T follicular helper cell (primary cell): ENCODE data around the gene CCL3.
A peak's percentile ranks its signal among the peaks of the same experiment; 100 is the strongest.
"Not testable (repeated sequence)": the region's sequence is repeated elsewhere in the genome, so short reads cannot be mapped to it uniquely, and the experiment has no call there.

Source experiments
- DNase-seq: peaks from one replicate; pipeline ENCODE4 v3.0.0-alpha.2; 2020; ENCODE audit warnings: low read depth

CCL3 gene

GRCh38 chr17:36086791-36087190 is 3.2 kb downstream of the CCL3 start:
- DNase-seq: no peak

- DNase-seq: no peak
Observed at GRCh38 chr17:36085765-36086164, 4.2 kb downstream of the CCL3 start.

DNA sequence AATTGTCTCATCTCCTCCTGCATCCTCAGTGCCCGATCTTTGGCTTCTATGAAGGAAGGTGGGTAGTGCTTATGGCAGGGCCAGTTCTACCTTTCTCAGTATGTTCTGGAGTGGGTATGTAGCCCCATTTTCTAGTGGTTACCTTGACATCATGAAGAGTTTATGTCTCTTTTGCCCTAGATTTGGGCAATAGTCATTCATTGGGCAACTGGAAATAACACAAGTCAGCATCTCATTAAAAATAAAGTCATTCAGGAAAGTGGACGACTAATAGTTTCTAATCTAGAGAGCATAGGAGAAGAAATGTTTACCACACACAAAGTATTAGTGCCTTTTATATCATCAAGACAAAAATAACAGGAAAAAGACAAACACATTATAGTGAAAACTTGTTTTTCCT is 6.3 kb downstream of the CCL3 start:
- DNase-seq: not testable (repeated sequence)

DNA sequence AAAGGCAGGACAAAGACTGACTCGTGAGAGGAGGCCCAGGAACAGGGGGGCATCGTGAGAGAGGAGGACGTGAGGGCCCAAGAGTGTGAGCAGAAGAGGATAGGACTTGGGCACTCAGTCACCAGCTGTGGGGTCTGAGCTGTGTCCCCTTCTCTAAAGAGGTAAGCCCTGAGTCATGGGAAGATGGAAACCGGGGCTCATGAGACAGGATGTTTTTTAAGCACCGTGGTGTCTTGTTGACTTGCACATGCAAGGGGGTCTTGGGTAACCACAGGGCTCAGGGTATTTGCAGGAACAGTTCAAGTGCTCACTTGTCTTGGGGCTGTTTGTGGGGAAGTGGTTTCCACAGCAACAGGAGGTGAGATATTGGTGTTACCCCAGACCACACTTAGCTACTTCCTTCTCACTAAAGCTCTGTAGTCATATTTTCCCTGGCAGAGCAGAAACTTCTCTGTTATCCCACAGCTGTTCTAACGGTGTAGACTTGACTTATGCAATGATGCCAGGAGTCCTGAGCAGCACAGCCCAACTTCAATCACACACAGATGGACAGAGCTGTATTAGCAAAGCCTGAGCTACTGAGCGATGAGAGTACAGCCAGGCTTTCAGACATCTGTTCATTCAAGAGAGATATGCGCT is 7.3 kb downstream of the CCL3 start:
- DNase-seq: not testable (repeated sequence)

- DNase-seq: not testable (repeated sequence)
Observed at GRCh38 chr17:36081681-36082471, 8.1 kb downstream of the CCL3 start.

DNA sequence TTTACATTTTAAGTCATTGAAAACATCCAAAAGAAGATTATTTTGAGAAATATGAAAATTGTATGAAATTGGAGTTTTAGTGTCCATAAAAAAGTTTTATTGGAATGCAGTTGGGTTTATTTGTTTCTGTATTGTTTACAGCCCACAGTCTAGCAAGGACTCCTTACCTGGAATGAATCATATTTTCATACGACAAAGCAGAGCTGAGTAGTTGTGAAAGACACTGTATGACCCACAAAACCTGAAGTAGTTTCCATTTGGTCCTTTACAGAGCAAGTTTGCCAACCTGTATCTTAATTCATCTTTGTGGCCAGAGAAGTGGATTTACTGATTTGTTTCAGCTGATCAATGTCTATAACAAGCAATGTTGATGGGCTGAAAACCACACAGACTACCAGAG is 15.6 kb downstream of the CCL3 start:
- no peak for DNase-seq

DNA sequence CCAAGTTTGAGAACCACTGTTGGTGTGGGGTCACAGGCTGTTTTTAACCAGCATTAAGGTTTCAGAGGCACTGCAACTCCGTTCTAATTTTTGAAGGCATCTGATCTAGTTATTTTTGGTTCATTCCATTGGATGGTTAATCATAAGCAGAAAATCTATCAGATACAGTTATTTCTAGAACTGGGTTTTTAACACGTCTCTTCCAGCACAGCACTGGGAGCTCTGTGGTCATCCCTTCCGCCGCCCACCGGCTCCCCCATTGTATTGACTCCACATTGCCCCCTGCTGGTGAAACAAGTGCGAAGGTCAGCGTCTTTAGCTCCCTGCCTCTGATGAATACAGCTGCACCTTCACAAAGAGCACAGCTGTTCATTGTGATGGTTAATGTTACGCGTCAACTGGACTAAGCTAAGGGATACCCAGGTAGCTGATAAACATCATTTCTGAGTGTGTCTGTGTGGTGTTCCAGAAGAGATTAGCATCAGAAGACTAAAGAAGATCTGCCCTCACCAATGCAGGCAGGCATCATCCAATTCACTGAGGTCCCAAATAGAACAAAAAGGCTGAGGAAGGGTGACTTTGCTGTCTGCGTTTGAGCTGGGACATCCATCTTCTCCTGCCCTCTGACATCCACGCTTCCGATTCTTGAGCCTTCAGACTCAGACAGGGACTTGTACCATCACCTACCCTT is 17.4 kb downstream of the CCL3 start:
- DNase-seq: peak; percentile 10

GRCh38 chr17:36071751-36072150 is 18.2 kb downstream of the CCL3 start:
- no peak for DNase-seq

- no peak for DNase-seq
Observed at GRCh38 chr17:36070427-36070826, 19.5 kb downstream of the CCL3 start.

DNA sequence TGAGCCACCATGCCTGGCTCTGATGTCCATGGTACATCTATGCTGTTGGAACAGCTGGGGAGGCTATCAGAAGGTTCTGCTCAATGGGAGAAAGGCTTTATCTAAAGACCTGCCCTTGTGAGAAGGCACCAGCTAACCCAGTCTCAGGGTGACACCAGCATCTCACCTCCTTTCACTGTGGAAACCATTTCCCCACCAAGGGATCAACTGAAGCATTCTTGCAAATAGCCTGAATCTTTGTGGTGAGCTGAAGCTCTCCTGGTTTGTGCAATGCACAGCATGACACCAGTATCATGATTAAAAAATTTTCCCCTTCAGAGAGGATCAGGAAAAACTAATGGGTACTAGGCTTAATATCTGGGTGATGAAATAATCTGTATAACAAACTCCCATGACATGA is 20.8 kb downstream of the CCL3 start:
- DNase-seq: no peak

DNA sequence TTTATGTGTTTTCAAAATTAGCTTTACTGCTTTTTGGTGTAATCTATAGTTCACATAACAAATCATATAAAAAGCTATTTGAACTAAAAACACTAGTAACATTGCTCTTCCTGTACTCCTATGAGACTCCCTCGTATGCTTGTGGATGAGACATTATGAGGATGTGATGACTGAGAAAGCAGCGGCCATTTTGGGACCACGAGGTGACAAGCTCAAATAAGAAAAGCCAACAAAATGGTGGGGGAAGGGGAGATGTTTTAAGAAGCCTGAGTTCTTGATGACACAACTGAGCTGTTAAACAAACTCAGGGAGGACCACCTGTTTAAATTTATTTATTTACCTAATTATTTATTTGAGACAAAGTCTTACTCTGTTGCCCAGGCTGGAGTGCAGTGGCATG is 21.4 kb downstream of the CCL3 start:
- no peak for DNase-seq

DNA sequence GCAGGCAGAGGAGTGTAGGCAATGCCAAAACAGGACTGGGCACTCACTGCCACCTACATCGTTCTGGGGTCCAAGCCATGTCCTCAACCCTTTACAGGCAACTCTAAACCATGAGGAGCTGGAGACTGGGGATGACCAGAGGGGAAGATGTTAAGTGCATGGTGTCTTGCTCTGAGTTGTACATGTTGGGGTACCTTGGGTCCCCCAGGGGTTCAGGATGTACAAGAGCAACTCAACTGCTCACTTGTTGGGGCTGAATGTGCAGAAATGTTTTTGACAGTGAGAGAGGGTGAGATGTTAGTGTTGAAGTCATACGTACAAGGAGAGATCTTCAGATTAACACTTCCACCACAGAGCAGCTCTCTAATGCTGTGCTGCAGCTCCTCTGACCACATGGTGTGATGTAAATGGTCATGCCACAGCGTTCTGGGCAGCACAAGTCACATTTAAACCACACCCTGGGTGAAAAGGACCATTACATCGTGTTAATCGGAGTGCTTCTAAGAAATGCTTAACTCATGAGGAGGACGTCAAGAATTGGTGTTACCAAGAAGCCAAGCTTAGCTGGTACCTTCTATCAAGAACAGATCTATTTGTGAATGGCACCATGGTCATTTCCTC is 23.5 kb downstream of the CCL3 start:
- DNase-seq: no peak

DNA sequence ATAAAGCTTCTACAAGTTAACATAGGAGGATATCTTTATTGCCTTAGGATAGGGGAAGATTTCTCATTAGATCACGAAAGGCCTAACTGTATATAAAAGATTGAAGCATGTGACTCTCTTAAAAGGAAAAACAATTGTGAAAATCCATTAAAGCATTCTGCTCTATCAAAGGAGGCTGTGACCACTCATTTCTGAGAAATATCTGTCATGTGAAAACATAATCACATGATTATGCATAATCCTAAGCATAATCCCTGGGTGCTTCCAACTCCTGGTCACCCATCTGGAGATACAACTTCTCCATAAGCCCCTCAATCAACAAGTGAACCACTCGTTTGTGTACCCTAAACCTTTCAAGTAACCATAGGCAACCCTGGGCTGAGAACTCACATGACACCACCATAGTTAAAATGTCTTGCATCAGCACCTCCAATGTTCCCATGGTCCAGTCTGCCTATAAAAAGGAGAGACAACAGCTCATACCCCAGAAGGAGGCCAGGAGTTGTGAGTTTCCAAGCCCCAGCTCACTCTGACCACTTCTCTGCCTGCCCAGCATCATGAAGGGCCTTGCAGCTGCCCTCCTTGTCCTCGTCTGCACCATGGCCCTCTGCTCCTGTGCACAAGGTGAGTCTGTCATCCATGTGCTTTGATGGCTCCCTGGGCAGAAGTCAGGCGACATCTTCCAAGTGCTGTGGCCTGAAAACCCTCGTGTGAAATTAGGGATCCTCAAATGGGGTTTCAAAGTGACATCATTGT is 26.0 kb downstream of the CCL3 start, which contains the start of gene CCL18:
Gene CCL18 (plus strand): TSS at position 487 of the 756 bp plus-strand sequence. CDS start 71 bp downstream, at position 558.
- no peak for DNase-seq

DNA sequence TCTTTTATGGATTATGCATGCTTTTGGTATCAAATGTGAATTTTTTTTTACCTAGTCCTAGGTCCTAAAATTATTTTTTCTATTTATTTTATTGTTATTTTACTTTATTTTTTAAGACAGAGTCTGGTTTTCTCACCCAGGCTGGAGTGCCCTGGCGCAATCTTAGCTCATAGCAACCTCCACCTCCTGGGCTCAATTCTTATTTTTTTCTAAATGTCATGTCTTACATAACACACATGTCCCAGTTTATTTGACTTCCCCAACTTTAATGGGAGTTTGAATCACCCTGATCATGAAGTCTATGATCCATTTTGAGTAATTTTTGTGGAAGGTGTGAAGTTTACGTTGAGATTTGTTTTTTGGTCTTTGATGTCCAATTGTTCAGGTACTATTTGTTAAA is 29.1 kb downstream of the CCL3 start:
- DNase-seq: no peak

- no peak for DNase-seq
Observed at GRCh38 chr17:36059406-36059805, 30.5 kb downstream of the CCL3 start.

DNA sequence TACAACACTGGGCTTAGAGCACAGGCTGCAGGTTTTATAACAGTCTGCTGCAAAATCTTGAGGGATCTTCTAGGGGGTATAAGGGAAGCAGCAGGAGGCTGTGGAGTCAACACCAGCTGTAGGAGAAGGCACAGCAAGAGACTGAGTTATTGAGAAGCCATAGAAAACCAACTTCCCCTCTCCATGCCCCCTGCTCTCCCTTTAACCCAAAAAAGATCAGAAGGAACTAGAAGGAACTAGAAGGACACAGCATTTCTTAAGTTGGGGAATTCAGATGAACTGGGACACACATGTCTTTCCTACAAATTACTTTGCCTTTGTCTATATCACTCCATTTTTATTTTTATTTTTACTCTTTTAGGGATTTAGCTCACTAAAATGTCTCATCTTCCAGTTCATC is 32.0 kb downstream of the CCL3 start:
- no peak for DNase-seq

DNA sequence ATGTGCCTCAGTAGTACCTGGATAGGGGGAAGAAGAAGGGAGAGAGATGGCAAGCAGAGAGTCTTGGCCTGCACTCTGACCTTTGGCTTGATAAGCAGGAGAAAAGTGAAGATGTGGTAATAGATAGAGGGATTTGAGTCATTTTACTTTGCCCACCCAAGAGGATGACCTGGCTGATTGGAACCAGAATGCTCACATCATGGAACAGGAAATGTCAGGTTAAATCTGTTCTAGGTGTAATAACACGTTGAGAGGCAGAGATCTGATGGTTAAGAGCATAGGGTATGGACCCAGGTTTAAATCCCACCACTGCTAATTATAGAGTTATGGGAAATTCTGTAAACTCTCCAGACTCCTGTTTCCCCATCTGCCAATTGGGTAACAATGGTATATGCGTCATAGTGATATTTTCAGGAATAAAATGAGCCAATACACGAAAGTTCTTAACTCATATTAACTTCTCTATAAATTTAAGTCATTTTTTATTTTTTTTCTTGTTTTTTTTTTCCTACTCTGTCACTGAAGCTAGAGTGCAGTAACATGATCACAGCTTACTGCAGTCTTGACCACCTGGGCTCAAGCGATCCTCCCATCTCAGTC is 33.9 kb downstream of the CCL3 start:
- DNase-seq: no peak

- no peak for DNase-seq
Observed at GRCh38 chr17:36055171-36055570, 34.8 kb downstream of the CCL3 start.

DNA sequence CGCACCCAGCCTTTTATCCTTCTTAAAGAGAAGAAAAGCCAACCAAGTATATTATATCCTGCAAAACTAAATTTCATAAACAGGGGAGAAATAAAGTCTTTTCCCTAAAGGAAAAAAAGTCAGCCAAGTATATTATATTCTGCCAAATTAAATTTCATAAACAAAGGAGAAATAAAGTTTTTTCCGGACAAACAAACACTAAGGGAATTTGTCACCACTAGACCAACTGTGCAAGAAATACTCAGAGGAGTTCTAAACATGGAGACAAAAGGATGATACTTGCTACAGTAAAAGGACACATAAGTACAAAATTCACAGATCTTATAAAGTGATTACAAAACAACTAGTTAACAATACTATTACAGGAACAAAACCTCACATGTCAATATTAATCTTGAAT is 40.3 kb downstream of the CCL3 start:
- no peak for DNase-seq

DNA sequence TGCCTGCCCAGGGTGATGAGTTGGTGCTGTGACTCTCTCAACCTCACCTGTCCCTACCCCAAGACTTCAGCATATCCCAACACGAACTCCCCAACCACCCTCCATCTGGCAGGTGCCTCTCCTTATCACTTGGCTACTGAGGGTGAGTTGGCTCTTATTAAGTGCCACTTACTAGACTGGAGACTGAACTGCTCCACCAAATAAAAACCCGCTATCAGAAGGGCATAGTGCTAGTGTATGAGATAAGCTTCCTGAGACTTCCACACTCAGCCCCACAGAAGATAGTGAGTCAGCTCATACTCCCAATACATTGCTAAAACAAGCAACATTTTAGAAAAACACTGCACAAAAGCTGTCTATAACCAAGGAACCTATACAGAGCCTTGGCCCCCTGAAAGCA is 41.9 kb downstream of the CCL3 start:
- DNase-seq: no peak
